ENCODE results near the gene THBS2. TPM values are rescaled to one million over a fixed set of nuclear protein-coding genes. Genes with fewer than 3 reads are reported as not detected.

The THBS2 gene
- total RNA-seq, 3 donors from 2014 or later, result 3.7 to 39.1 (median 4.0) TPM

GRCh38 chr6:169169375-169169774 is 84.3 kb downstream of the THBS2 start:
- intact Hi-C loops (cut with DNase I, micrococcal nuclease), result no loop called here
- H3K36me3 ChIP-seq (ENCODE audit: low read depth), result no peaks in the 10 kb centered on the region
- no peaks in the 10 kb centered on the region for H3K9me3 ChIP-seq
- ATAC-seq (peak; percentile 18), DNase-seq (no peak)
- TF ChIP-seq, protein P1, sequence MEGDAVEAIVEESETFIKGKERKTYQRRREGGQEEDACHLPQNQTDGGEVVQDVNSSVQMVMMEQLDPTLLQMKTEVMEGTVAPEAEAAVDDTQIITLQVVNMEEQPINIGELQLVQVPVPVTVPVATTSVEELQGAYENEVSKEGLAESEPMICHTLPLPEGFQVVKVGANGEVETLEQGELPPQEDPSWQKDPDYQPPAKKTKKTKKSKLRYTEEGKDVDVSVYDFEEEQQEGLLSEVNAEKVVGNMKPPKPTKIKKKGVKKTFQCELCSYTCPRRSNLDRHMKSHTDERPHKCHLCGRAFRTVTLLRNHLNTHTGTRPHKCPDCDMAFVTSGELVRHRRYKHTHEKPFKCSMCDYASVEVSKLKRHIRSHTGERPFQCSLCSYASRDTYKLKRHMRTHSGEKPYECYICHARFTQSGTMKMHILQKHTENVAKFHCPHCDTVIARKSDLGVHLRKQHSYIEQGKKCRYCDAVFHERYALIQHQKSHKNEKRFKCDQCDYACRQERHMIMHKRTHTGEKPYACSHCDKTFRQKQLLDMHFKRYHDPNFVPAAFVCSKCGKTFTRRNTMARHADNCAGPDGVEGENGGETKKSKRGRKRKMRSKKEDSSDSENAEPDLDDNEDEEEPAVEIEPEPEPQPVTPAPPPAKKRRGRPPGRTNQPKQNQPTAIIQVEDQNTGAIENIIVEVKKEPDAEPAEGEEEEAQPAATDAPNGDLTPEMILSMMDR (IDR thresholded peaks at IDR 0.05), result no peak
- H3K4me3 ChIP-seq, result no peak overlapping the region
- H3K4me1 ChIP-seq (ENCODE audit: low read depth), result no peaks in the 10 kb centered on the region

DNA sequence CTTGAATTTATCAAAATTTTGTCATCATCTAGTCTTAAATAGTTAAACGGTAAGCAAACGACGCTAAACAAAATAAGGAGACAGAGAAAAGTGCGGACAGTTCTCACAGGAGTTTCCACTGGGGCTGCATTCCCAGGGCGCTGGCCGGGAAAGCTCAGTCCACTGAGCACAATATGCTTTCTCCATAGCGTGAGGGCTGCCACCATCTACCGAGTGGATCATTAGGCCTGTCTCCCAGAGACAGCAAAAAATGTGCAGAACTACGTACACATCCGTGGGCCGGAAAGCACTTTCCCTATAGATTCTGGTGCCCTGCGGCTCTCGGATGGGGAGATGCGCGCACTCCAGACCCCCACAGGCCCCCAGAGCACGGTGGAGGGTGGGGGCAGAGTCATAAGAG is 84.9 kb downstream of the THBS2 start:
- H3K4me1 ChIP-seq (ENCODE audit: low read depth), result no peaks in the 10 kb centered on the region
- H3K4me3 ChIP-seq, result no peak overlapping the region
- DNase-seq, result no peak
- H3K9me3 ChIP-seq, result no peaks in the 10 kb centered on the region
- intact Hi-C loops (cut with DNase I, micrococcal nuclease), result no loop called here
- no peak for ATAC-seq
- no peaks in the 10 kb centered on the region for H3K36me3 ChIP-seq (ENCODE audit: low read depth)
- TF ChIP-seq, protein P1 (IDR thresholded peaks at IDR 0.05), result no peak

GRCh38 chr6:169168302-169168630 is 85.4 kb downstream of the THBS2 start:
- ATAC-seq, result no peak
- Histone ChIP-seq H3K4me1 (ENCODE audit: low read depth) (no peaks in the 10 kb centered on the region), H3K9me3 (no peaks in the 10 kb centered on the region), H3K36me3 (ENCODE audit: low read depth) (no peaks in the 10 kb centered on the region), H3K4me3 (no peak overlapping the region)
- DNase-seq, result no peak
- intact Hi-C loops (cut with DNase I, micrococcal nuclease), result no loop called here
- TF ChIP-seq, protein P1 (IDR thresholded peaks at IDR 0.05), result no peak

GRCh38 chr6:169167581-169168301 is 85.9 kb downstream of the THBS2 start:
- Histone ChIP-seq H3K36me3 (ENCODE audit: low read depth) (no peaks in the 10 kb centered on the region), H3K9me3 (no peaks in the 10 kb centered on the region), H3K4me1 (ENCODE audit: low read depth) (no peaks in the 10 kb centered on the region), H3K4me3 (no peak overlapping the region)
- no peak for DNase-seq
- intact Hi-C loops (cut with DNase I, micrococcal nuclease), result no loop called here
- ATAC-seq, result no peak
- TF ChIP-seq, protein P1 (IDR thresholded peaks at IDR 0.05), result no peak

DNA sequence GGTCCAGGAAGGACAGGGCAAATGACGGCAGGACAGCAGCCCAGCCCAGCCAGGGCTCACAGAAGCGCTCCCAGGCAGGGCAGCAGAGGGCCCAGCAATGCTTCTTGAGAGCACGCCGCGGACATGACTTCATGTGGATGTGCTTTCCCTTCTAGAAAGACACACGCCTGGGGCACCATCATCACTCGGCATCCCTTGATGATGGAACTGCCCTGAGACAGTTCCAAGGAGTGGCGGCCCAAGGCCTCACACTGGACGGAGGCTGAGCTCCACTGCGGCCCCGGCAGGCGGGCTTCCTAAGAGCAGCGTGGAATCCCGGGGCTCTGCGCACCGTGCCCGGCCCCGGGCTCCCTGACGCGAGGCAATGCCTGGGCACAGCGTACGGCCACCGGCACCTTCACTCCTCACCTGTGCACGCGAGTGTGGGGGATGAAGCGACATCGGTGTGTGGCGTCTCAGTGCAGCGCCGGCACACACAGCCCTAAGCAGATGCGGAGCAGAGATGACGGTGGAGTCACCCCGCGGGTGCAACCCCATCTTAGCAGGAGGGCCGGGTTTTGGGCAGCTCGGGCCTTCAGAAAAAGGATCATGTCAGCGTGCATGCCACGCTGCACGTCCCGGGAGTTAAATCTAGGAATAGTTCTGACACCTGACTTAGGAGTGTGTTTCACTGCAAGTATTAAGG is 86.6 kb downstream of the THBS2 start:
- no peak for DNase-seq
- ATAC-seq, result no peak
- Histone ChIP-seq H3K9me3 (no peaks in the 10 kb centered on the region), H3K4me3 (no peak overlapping the region), H3K4me1 (ENCODE audit: low read depth) (no peaks in the 10 kb centered on the region), H3K36me3 (ENCODE audit: low read depth) (no peaks in the 10 kb centered on the region)
- intact Hi-C loops (cut with DNase I, micrococcal nuclease), result no loop called here
- TF ChIP-seq, protein P1 (IDR thresholded peaks at IDR 0.05), result no peak

Data from mucosa of descending colon (tissue), 3 donors.